H1 (cell line): ENCODE measurements around the gene ATP7B. TPM values are rescaled to one million over a fixed set of nuclear protein-coding genes. Genes with fewer than 3 reads are reported as not detected.

Experiments used
- CTCF ChIA-PET: fragments of 300-600 bp; sonication (Branson Sonifier 250); formaldehyde crosslinking; loops from one replicate; lab custom pipeline; 2021; ENCODE audit not compliant: partially characterized antibody; lab: Charles Lee
- POLR2A ChIA-PET: fragments of 300-600 bp; sonication (Branson Sonifier 250); formaldehyde crosslinking; loops from one replicate; lab custom pipeline; 2021; ENCODE audit warnings: inconsistent platforms; ENCODE audit not compliant: partially characterized antibody; lab: Charles Lee
- DNase-seq, 2 experiments: peaks; one replicate each; pipeline versions ENCODE4 v3.0.0 to v3.0.0-alpha.2; 2010 to 2022; ENCODE audit warnings: low spot score in 2 of 2, low read depth in 1 of 2, mixed read lengths in 1 of 2
- FAIRE-seq: peaks from 2 replicates; lab custom pipeline; 2011; peaks lifted over from hg19 to GRCh38; lab: Jason Lieb, UNC
- H2AFZ ChIP-seq: 2 replicates; pipeline ENCODE4 v1.8.1; 2012; ENCODE audit warnings: low read length, inconsistent platforms
- H2AK5ac ChIP-seq: 2 replicates; pipeline ENCODE4 v1.6.1; 2013; ENCODE audit warnings: low read depth, low read length
- H2BK120ac ChIP-seq: replicated peaks from 2 replicates; pipeline ENCODE3; 2013; ENCODE audit warnings: low read depth, low read length, inconsistent platforms
- H2BK12ac ChIP-seq: 2 replicates; pipeline ENCODE4 v1.6.1; 2013; ENCODE audit warnings: low read depth, low read length
- H2BK15ac ChIP-seq: 2 replicates; pipeline ENCODE4 v1.6.1; 2013; ENCODE audit warnings: low read length
- H2BK20ac ChIP-seq: 2 replicates; pipeline ENCODE4 v1.6.1; 2013; ENCODE audit warnings: low read length
- H2BK5ac ChIP-seq: 2 replicates; pipeline ENCODE4 v1.6.1; 2013; ENCODE audit warnings: low read depth, low read length
- H3K14ac ChIP-seq: 2 replicates; pipeline ENCODE4 v1.6.1; 2013; ENCODE audit warnings: inconsistent platforms; ENCODE audit not compliant: insufficient read length
- H3K18ac ChIP-seq: 2 replicates; pipeline ENCODE4 v1.6.1; 2013; ENCODE audit warnings: low read length; ENCODE audit errors: extremely low read depth
- H3K23ac ChIP-seq: 2 replicates; pipeline ENCODE4 v1.6.1; 2013; ENCODE audit warnings: inconsistent platforms; ENCODE audit not compliant: insufficient read length
- H3K23me2 ChIP-seq: 2 replicates; pipeline ENCODE4 v1.6.1; 2013; ENCODE audit warnings: low read depth, low read length
- H3K27ac ChIP-seq: 2 replicates; pipeline ENCODE4 v1.6.1; 2011; ENCODE audit warnings: low read depth, low read length, inconsistent platforms
- H3K27me3 ChIP-seq, 4 experiments: replicated peaks in 1 of 4; 1 replicate in 1 of 4; 2 replicates in 3 of 4; pipeline versions ENCODE4 v1.6.1 to v1.8.1; 2011 to 2013; ENCODE audit warnings: low read length in 3 of 4, mild to moderate bottlenecking in 3 of 4, inconsistent platforms in 2 of 4, mixed read lengths in 2 of 4, moderate library complexity in 1 of 4; ENCODE audit not compliant: control insufficient read depth in 3 of 4, insufficient read depth in 3 of 4; ENCODE audit errors: extremely low read depth in 1 of 4
- H3K36me3 ChIP-seq, 4 experiments: 2 replicates each; pipeline versions ENCODE4 v1.6.1 to v1.8.1; 2011 to 2013; ENCODE audit warnings: mild to moderate bottlenecking in 4 of 4, low read length in 3 of 4, moderate library complexity in 2 of 4, control low read depth in 1 of 4, inconsistent platforms in 1 of 4; ENCODE audit not compliant: insufficient read depth in 4 of 4, control insufficient read depth in 2 of 4
- H3K4ac ChIP-seq: replicated peaks from 2 replicates; pipeline ENCODE3; 2013; ENCODE audit warnings: low read length, low read depth, mixed read lengths, inconsistent platforms; ENCODE audit not compliant: insufficient read length
- H3K4me1 ChIP-seq, 4 experiments: replicated peaks in 1 of 4; 1 replicate in 1 of 4; 2 replicates in 3 of 4; pipeline versions ENCODE4 v1.6.1 to v1.8.1; 2011 to 2013; ENCODE audit warnings: low read length in 3 of 4, inconsistent platforms in 2 of 4, mixed read lengths in 1 of 4; ENCODE audit not compliant: insufficient read depth in 4 of 4, control insufficient read depth in 3 of 4
- H3K4me2 ChIP-seq, 2 experiments: 2 replicates each; pipeline versions ENCODE4 v1.6.1 to v1.8.1; 2011 to 2013; ENCODE audit warnings: low read depth in 2 of 2, low read length in 2 of 2, control low read depth in 1 of 2, inconsistent platforms in 1 of 2, mild to moderate bottlenecking in 1 of 2; ENCODE audit not compliant: insufficient read depth in 1 of 2
- H3K4me3 ChIP-seq, 4 experiments: fragments of 200-600, 300-600 bp in 1 of 4; sonication (generic), shearing (Covaris generic), sonication (Bioruptor Twin) in 1 of 4; 2 replicates each; pipeline versions ENCODE4 v1.5.1 to v1.8.1; 2011 to 2016; ENCODE audit warnings: low read length in 4 of 4, low read depth in 3 of 4, control low read depth in 2 of 4, inconsistent platforms in 2 of 4, mild to moderate bottlenecking in 2 of 4, mixed read lengths in 1 of 4, moderate library complexity in 1 of 4; ENCODE audit not compliant: insufficient read depth in 2 of 4; ENCODE audit errors: extremely low read depth in 1 of 4
- H3K56ac ChIP-seq: replicated peaks from 2 replicates; pipeline ENCODE3; 2013; ENCODE audit warnings: low read depth, mild to moderate bottlenecking, mixed read lengths, low read length, inconsistent platforms; ENCODE audit not compliant: insufficient read length
- H3K79me1 ChIP-seq: 2 replicates; pipeline ENCODE4 v1.6.1; 2013; ENCODE audit warnings: low read depth, low read length, control low read depth
- H3K79me2 ChIP-seq, 2 experiments: 2 replicates each; pipeline versions ENCODE4 v1.6.1 to v1.8.1; 2012 to 2013; ENCODE audit warnings: low read length in 2 of 2, mild to moderate bottlenecking in 2 of 2, inconsistent platforms in 1 of 2; ENCODE audit not compliant: insufficient read depth in 2 of 2, control insufficient read depth in 1 of 2
- H3K9ac ChIP-seq, 4 experiments: replicated peaks in 1 of 4; 1 replicate in 1 of 4; 2 replicates in 3 of 4; pipeline versions ENCODE4 v1.6.1 to v1.8.1; 2011 to 2013; ENCODE audit warnings: low read depth in 3 of 4, low read length in 3 of 4, control low read depth in 2 of 4, mild to moderate bottlenecking in 2 of 4, moderate library complexity in 2 of 4, inconsistent platforms in 1 of 4; ENCODE audit errors: extremely low read depth in 1 of 4
- H3K9me3 ChIP-seq, 2 experiments: 2 replicates each; pipeline versions ENCODE4 v1.6.1 to v1.8.1; 2012 to 2013; ENCODE audit warnings: mild to moderate bottlenecking in 2 of 2, moderate library complexity in 2 of 2, control low read depth in 1 of 2, inconsistent platforms in 1 of 2, low read depth in 1 of 2, low read length in 1 of 2, mixed read lengths in 1 of 2; ENCODE audit not compliant: insufficient read depth in 2 of 2
- H4K20me1 ChIP-seq, 2 experiments: replicated peaks in 1 of 2; 2 replicates each; pipeline versions ENCODE3 to v1.8.1; 2011 to 2013; ENCODE audit warnings: inconsistent platforms in 2 of 2, low read length in 2 of 2, mild to moderate bottlenecking in 1 of 2; ENCODE audit not compliant: insufficient read depth in 2 of 2, control insufficient read depth in 1 of 2
- H4K5ac ChIP-seq: 2 replicates; pipeline ENCODE4 v1.6.1; 2013; ENCODE audit warnings: low read length, low read depth, mixed read lengths, inconsistent platforms; ENCODE audit not compliant: insufficient read length
- H4K8ac ChIP-seq: 2 replicates; pipeline ENCODE4 v1.8.0; 2013; ENCODE audit warnings: mild to moderate bottlenecking, moderate library complexity, low read length, inconsistent platforms; ENCODE audit not compliant: insufficient read depth; ENCODE audit errors: extremely low read depth
- H4K91ac ChIP-seq: replicated peaks from 2 replicates; pipeline ENCODE3; 2013; ENCODE audit warnings: low read length, mixed read lengths, inconsistent platforms; ENCODE audit not compliant: insufficient read length
- BACH1 ChIP-seq: IDR thresholded peaks from 2 replicates; pipeline ENCODE4 v1.6.1; 2012; ENCODE audit warnings: low read length, improper control_type of control experiment
- BRCA1 ChIP-seq: IDR thresholded peaks from 2 replicates; pipeline ENCODE4 v1.6.1; 2012; ENCODE audit warnings: low read depth, low read length, improper control_type of control experiment
- CHD1 ChIP-seq: IDR thresholded peaks from 2 replicates; pipeline ENCODE4 v1.6.1; 2012; ENCODE audit warnings: low read depth, low read length, improper control_type of control experiment
- CHD2 ChIP-seq: IDR thresholded peaks from 2 replicates; pipeline ENCODE4 v1.6.1; 2012; ENCODE audit warnings: low read length, improper control_type of control experiment
- CREB1 ChIP-seq: IDR thresholded peaks from 2 replicates; pipeline ENCODE4 v1.6.1; 2012; ENCODE audit warnings: inconsistent platforms
- EGR1 ChIP-seq: IDR thresholded peaks from 2 replicates; pipeline ENCODE4 v1.6.1; 2011; ENCODE audit warnings: low read depth, low read length, borderline replicate concordance
- NRF1 ChIP-seq: IDR thresholded peaks from 2 replicates; pipeline ENCODE4 v1.6.1; 2011; ENCODE audit warnings: mild to moderate bottlenecking, low read depth, low read length, improper control_type of control experiment
- POLR2A ChIP-seq, 2 experiments: IDR thresholded peaks; 1 replicate in 1 of 2; 2 replicates in 1 of 2; pipeline ENCODE4 v1.6.1; 2011; ENCODE audit warnings: low read depth in 2 of 2, low read length in 2 of 2, mild to moderate bottlenecking in 2 of 2; ENCODE audit errors: control extremely low read depth in 1 of 2
- RAD21 ChIP-seq, 2 experiments: IDR thresholded peaks in 1 of 2; conservative IDR thresholded peaks in 1 of 2; 2 replicates each; pipeline ENCODE4 v1.6.1; 2011; ENCODE audit warnings: low read depth in 2 of 2, low read length in 2 of 2, improper control_type of control experiment in 1 of 2, inconsistent platforms in 1 of 2, mild to moderate bottlenecking in 1 of 2, moderate library complexity in 1 of 2
- SP2 ChIP-seq: IDR thresholded peaks from 2 replicates; pipeline ENCODE4 v1.6.1; 2012; ENCODE audit warnings: mild to moderate bottlenecking, low read length, inconsistent platforms
- TEAD4 ChIP-seq: IDR thresholded peaks from 2 replicates; pipeline ENCODE4 v1.6.1; 2012; ENCODE audit warnings: low read depth, low read length, inconsistent platforms, mixed read lengths
- WGBS, 2 experiments: shearing (Covaris generic) in 1 of 2; methylation state at CpG; one replicate each; pipeline versions ENCODE4 v1.1.6 to v1.1.7; 2013 to 2015; ENCODE audit warnings: low lambda C conversion rate in 2 of 2, mixed read lengths in 2 of 2, inconsistent platforms in 1 of 2, low coverage in 1 of 2, missing lambda C conversion rate in 1 of 2; ENCODE audit not compliant: insufficient replicate concordance in 2 of 2, insufficient coverage in 1 of 2, insufficient read length in 1 of 2; ENCODE audit errors: extremely low coverage in 1 of 2, missing lambda C conversion rate in 1 of 2; 5-methylcytosine and 5-hydroxymethylcytosine counted together
- polyA plus RNA-seq, 7 experiments: library from polyadenylated mRNA; depleted of rRNA in 3 of 7; stranded (reverse) in 5 of 7; unstranded in 2 of 7; fragments of >200 nt in 5 of 7; fragments of 200-250 nt in 2 of 7; gene quantifications; 1 replicate in 5 of 7; 2 replicates in 1 of 7; 4 replicates in 1 of 7; pipeline versions ENCODE4 v1.2.1 to v1.2.3, GENCODE V29; 2011 to 2013; ENCODE audit warnings: missing spikeins in 2 of 7, mixed read lengths in 2 of 7
- total RNA-seq: library from RNA; stranded (reverse); fragmentation: NEBNext Ultra II Directional; extraction: Animal tissue kit (Norgen Biotek cat#: 25700); gene quantifications from 2 replicates; pipeline ENCODE4 v1.2.1, GENCODE V29; 2021
- TF ChIP-seq, protein P1 (sequence below), 3 experiments: IDR thresholded peaks; 1 replicate in 2 of 3; 2 replicates in 1 of 3; pipeline versions ENCODE4 v1.5.1 to v1.6.1; 2011; ENCODE audit warnings: low read length in 3 of 3, mild to moderate bottlenecking in 3 of 3, inconsistent platforms in 2 of 3, low read depth in 1 of 3, moderate library complexity in 1 of 3; ENCODE audit not compliant: insufficient read depth in 1 of 3; ENCODE audit errors: control extremely low read depth in 1 of 3

ATP7B gene
- total and polyA plus RNA-seq, 2 of the 8 experiments (the other 6 are each of a cell fraction or from before 2014, with no cell fraction given): 4.1 to 9.2 TPM

DNA sequence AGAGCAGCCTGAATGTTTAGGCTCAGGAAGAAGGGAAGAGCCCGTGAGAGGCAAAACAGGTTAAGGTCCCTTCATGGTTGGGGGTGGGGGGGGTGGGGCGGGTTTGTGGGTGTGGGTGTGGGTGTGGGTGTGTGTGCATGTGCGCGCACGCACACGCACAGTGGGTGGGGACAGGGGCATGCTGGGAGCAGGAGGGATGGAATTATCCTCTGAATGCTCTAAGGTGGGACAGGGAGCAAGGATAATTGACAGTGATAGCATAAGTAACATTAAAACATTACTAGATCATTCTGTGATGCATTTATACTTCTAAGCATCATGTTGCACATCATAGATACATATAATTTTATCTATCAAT, 84.7 kb downstream of the ATP7B start:
- WGBS, 2 experiments: no CpG with 5 or more reads among the region's 6 CpGs
- Histone ChIP-seq H3K27me3 (no peaks in the 10 kb centered on the region), H2BK5ac (no peak overlapping the region), H2AFZ (no peak overlapping the region), H2BK120ac (no peak overlapping the region), H4K8ac (no peak overlapping the region; the same call in 1 of the 2 replicates), H3K9ac (no peak overlapping the region), H3K79me2 (no peaks in the 10 kb centered on the region), H4K5ac (no peak overlapping the region), H3K36me3 (no peaks in the 10 kb centered on the region), H3K79me1 (no peaks in the 10 kb centered on the region), H3K4me1 (no peaks in the 10 kb centered on the region), H3K23ac (no peak overlapping the region), H4K20me1 (peaks cover 3 to 4% of the 10 kb centered on the region in 2 experiments), H4K91ac (no peak overlapping the region), H3K27ac (no peak overlapping the region), H3K4ac (no peak overlapping the region), H3K9me3 (no peaks in the 10 kb centered on the region), H3K14ac (no peak overlapping the region), H2AK5ac (no peak overlapping the region), H2BK20ac (no peak overlapping the region), H3K18ac (no peak overlapping the region), H2BK12ac (no peak overlapping the region), H3K23me2 (peaks cover 3% of the 10 kb centered on the region; the same call in 1 of the 2 replicates), H2BK15ac (no peak overlapping the region), H3K4me3 (no peak overlapping the region), H3K4me2 (no peak overlapping the region), H3K56ac (no peak overlapping the region)
- ChIA-PET POLR2A (no interaction called here), CTCF (interaction anchor here (1.0 to 3.3 kb wide), 8 partner anchors 9 to 230 kb away, joined by 3 to 18 read pairs (median 4); partner anchors contain the start of gene NEK5)
- FAIRE-seq (no peak), DNase-seq (no peak)
- TF ChIP-seq CHD1 (no peak), BRCA1 (no peak), RAD21 (IDR thresholded peaks at IDR 0.05 in 1 of 2, conservative IDR thresholded peaks at IDR 0.05 in 1 of 2; ENCODE audit: low read depth in 2 of 2, low read length in 2 of 2) (no peak), CREB1 (no peak), NRF1 (no peak), TEAD4 (no peak), EGR1 (no peak), SP2 (no peak), POLR2A (IDR thresholded peaks at IDR 0.05; ENCODE audit: control extremely low read depth in 1 of 2, low read depth in 2 of 2, low read length in 2 of 2) (no peak), BACH1 (no peak), CHD2 (no peak)
- TF ChIP-seq, protein P1, sequence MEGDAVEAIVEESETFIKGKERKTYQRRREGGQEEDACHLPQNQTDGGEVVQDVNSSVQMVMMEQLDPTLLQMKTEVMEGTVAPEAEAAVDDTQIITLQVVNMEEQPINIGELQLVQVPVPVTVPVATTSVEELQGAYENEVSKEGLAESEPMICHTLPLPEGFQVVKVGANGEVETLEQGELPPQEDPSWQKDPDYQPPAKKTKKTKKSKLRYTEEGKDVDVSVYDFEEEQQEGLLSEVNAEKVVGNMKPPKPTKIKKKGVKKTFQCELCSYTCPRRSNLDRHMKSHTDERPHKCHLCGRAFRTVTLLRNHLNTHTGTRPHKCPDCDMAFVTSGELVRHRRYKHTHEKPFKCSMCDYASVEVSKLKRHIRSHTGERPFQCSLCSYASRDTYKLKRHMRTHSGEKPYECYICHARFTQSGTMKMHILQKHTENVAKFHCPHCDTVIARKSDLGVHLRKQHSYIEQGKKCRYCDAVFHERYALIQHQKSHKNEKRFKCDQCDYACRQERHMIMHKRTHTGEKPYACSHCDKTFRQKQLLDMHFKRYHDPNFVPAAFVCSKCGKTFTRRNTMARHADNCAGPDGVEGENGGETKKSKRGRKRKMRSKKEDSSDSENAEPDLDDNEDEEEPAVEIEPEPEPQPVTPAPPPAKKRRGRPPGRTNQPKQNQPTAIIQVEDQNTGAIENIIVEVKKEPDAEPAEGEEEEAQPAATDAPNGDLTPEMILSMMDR (IDR thresholded peaks at IDR 0.05; ENCODE audit: control extremely low read depth in 1 of 3, insufficient read depth in 1 of 3, low read depth in 1 of 3, low read length in 3 of 3): no peak
